Activated CD8-positive, alpha-beta memory T cell treated with anti-CD3 and anti-CD28 coated beads for 24 hours (primary cell): ENCODE data around the gene HIRIP3.
A peak's percentile ranks its signal among the peaks of the same experiment; 100 is the strongest.
"Not testable (repeated sequence)": the region's sequence is repeated elsewhere in the genome, so short reads cannot be mapped to it uniquely, and the experiment has no call there.

ENCODE experiments used
- DNase-seq: peaks from one replicate; pipeline ENCODE4 v3.0.0-alpha.2; 2020

The HIRIP3 gene

GRCh38 chr16:29982560-29983419 lies 12.6 kb downstream of the HIRIP3 start:
- DNase-seq: no peak

DNA sequence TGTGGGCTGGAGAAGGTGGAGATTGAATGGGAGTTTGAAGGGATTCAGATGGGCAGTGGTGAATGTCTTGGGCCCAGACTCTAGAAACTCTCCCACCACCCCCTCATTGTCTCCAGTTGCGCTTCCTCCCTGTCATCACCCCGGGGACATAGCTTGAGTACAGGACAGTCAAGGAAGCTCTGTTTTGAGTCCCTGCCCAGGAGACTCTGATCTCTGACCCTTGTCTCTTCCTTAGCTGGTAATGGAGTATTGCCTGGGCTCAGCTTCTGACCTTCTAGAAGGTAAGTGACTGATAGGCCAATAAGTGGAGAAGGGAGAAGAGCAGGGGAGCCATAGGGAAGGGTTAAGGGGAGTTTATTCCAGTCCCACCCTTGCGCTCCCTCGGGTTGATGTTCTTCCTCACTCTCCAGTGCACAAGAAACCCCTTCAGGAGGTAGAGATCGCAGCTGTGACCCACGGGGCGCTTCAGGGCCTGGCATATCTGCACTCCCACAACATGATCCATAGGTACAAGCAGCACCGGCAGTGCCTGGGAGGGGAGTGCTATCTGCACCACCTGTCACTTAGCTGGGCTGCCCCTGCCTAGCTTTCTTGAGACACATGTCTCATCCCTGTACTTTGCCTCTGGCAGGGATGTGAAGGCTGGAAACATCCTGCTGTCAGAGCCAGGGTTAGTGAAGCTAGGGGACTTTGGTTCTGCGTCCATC lies 16.7 kb downstream of the HIRIP3 start:
- no peak for DNase-seq

- DNase-seq: no peak
These were observed 17.3 kb downstream of the HIRIP3 start for GRCh38 chr16:29978081-29978480.

- no peak for DNase-seq
These were observed 18.2 kb downstream of the HIRIP3 start for GRCh38 chr16:29977063-29977825.

DNA sequence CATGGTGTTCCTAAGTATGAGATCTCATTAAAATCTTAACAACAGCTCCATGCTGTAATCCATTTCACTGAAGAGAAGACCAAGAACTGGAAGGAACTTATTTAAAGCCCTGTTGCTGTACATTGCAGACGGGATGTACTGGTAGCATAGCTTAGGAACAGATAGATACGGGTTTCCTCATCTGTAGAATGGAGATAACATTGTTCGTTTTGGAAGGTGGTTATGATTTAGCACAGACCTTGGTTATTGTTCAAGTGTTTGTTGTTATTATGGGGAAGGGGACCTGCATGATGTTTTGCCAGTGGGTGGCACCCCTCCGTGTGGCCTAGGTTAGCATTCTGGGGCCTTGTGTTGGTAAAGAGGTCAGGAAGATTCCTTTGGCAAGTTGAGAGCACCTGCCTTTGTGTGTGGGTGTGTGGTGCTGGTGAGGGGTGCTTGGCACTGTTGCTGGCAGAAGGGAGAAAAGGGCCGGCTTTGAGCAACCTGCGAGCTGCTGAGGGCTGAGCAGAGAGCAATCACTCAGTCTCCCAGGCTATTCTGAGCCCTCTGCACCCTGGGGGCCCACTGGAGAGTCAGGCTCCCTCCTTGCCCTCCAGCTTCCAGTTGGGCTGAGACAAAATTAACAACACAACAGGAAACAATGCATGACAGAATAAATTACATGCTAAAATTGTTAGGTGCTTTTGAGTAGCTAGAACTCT lies 19.5 kb downstream of the HIRIP3 start:
- DNase-seq: no peak

- DNase-seq: no peak
These were observed 20.3 kb downstream of the HIRIP3 start for GRCh38 chr16:29975134-29975538.

DNA sequence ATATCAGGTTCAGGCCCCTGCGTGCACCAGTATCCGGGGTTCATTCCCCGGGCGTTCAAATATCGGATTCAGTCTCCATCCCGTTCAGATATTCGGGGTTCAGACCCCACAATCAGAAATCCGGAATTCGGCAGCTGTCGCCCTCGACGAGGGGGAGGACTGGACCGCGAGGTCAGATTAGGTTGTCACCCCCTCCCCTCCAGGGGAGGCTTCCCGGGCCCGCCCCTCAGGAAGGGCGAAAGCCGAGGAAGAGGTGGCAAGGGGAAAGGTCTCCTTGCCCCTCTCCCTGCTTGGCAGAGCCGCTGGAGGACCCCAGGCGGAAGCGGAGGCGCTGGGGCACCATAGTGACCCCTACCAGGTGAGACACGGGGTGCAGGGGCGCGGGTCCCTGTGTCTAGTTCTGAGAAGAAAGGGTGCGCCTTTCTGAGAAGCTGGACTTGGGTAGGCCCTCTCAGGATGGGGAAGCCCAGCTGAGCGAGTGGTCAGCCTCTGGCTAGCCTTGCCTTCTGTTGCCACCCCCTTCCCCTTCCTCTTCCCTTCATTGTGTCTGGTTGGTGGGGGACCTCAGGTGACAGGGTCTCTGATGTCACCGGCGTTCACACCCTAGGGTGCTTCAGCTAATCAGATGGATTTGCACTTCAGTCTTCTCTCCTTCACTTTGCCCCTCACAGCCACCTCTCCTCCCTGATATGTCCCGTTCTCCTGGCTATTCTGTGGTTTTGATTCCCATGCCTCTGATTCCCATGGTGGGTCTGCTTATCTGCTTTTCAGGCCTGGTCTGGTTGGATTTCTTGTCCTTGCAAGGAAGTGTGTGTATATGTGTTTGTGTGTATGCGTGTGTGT lies 20.9 kb downstream of the HIRIP3 start:
- no peak for DNase-seq

DNA sequence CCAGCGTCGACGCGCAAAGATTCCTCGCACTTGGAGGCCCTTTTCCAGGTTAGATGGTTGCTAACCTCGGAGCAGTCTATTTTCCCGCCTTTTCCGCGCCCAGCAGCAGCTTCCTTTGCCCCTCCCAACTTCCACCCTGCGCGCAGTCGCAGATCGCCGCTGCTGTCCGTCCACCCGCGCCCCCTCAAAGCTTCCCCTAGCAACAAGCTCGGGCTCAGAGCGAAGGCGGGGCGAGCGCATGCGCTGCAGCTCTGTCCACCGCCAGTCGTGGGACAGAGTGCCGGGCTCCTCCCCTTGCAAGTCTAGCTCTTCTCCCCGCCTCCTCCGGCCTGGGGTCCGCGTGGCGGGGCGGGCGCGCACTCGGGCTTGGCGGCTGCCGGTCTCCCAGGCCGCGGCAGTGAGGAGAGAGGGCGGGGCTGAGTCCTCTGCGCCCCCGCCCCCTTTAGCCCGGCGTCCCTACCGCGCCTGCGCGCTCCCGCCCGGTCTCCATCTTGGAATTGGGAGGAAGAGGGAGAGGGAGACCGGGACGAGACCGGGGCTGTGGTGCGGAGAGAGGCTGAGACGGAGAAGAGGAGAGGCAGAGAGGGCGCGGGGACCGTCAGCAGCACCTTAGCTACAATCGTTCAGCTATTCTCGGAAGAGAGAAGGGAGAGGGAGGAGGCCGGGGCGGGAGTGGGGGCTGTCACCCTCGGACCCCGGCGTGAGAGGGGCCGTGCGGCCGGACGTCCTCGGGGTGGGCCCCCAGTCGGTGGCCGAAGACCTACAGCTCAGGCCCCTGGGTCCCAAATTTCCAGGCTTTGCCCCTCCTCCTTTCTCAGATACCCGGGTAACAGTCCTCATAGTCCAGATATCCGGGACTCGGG lies 21.8 kb downstream of the HIRIP3 start, which contains the start of gene TAOK2:
TAOK2 (plus strand) TSS at position 485 of the 863 bp plus-strand sequence. CDS start 3,905 bp downstream, outside the sequence.
- DNase-seq: peak; percentile 98

DNA sequence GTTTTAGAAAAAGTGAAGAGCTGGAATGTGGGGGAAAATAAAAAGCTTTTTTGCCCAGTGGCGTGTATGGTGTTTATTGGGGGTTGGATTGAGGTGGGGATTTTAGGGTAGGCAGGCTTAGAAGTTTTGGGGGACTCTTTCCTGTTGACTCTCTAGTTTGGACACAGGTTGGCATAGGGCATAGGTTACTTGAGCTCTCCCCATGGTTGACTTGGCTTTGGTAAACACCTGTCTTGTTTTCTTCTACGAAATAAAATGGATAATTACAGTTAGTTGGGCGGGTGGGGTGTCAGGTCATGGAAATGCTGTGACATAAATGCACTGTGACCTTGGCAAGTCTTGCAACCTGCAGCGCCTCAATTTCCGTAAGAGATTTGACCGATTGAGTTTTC lies 22.4 kb downstream of the HIRIP3 start:
- no peak for DNase-seq

- DNase-seq: no peak
These were observed 22.9 kb downstream of the HIRIP3 start for GRCh38 chr16:29972500-29972899.

GRCh38 chr16:29971304-29971703 lies 24.1 kb downstream of the HIRIP3 start:
- DNase-seq: no peak

- DNase-seq: no peak
These were observed 27.2 kb downstream of the HIRIP3 start for GRCh38 chr16:29968205-29968604.

- no peak for DNase-seq
These were observed 32.2 kb downstream of the HIRIP3 start for GRCh38 chr16:29963021-29963743.

GRCh38 chr16:29962344-29962994 lies 32.9 kb downstream of the HIRIP3 start:
- no peak for DNase-seq

GRCh38 chr16:29961479-29962343 lies 33.7 kb downstream of the HIRIP3 start, which contains the start of gene TMEM219:
TMEM219 (plus strand) TSS chr16:29962079; CDS start chr16:29963144, 1,065 bp downstream.
- DNase-seq: peak; percentile 99

- no peak for DNase-seq
These were observed 34.3 kb downstream of the HIRIP3 start for GRCh38 chr16:29961127-29961478.

GRCh38 chr16:29959821-29960220 lies 35.6 kb downstream of the HIRIP3 start:
- DNase-seq: not testable (repeated sequence)

GRCh38 chr16:29959293-29959692 lies 36.1 kb downstream of the HIRIP3 start:
- no peak for DNase-seq
